ENCODE results near the gene COL24A1.

- TF ChIP-seq CTCF (IDR thresholded peaks at IDR 0.05; ENCODE audit: low read depth, low read length, poor library complexity, severe bottlenecking) (no peak), EZH2phosphoT487 (IDR thresholded peaks at IDR 0.05; ENCODE audit: borderline replicate concordance, low read length) (no peak)
Observed at GRCh38 chr1:85746777-85747176, 409.8 kb downstream of the COL24A1 start.

All from DOHH2 (cell line).